Activated T-cell treated with anti-CD3 and anti-CD28 coated beads, Interleukin-2, amount 50 U/mL, for 48 hours (primary cell): Measurements from ENCODE around the gene KLHL33.
A peak's percentile ranks its signal among the peaks of the same experiment; 100 is the strongest.
"Not testable (repeated sequence)": the region's sequence is repeated elsewhere in the genome, so short reads cannot be mapped to it uniquely, and the experiment has no call there.

Source experiments
- DNase-seq, 2 experiments: peaks; one replicate each; pipeline ENCODE4 v3.0.0-alpha.2; 2020

The KLHL33 gene

GRCh38 chr14:20446889-20447288, 10.9 kb upstream of the KLHL33 start:
- DNase-seq, result no peak

GRCh38 chr14:20443650-20444049, 7.7 kb upstream of the KLHL33 start:
- not testable (repeated sequence) for DNase-seq

GRCh38 chr14:20441461-20441860, 5.5 kb upstream of the KLHL33 start:
- no peak for DNase-seq

GRCh38 chr14:20440882-20441281, 4.9 kb upstream of the KLHL33 start:
- peak; percentile 28 to 48 for DNase-seq

GRCh38 chr14:20440465-20440864, 4.5 kb upstream of the KLHL33 start:
- peak in 1 of 2 experiments; percentile 26 for DNase-seq

- DNase-seq, result no peak
Measured at GRCh38 chr14:20438664-20439063, 2.7 kb upstream of the KLHL33 start.

- no peak for DNase-seq
Measured at GRCh38 chr14:20436363-20436755, 393 bp upstream of the KLHL33 start.

- DNase-seq, result no peak
Measured at GRCh38 chr14:20434701-20435581, 1.0 kb downstream of the KLHL33 start.

- peak in 1 of 2 experiments; percentile 29 for DNase-seq
Measured at GRCh38 chr14:20429801-20430669, 5.9 kb downstream of the KLHL33 start.

- peak; percentile 25 for DNase-seq
Measured at GRCh38 chr14:20428802-20429201, 7.2 kb downstream of the KLHL33 start.

GRCh38 chr14:20428010-20428365, 8.0 kb downstream of the KLHL33 start:
- peak; percentile 35 for DNase-seq

- DNase-seq, result no peak
Measured at GRCh38 chr14:20427231-20428009, 8.5 kb downstream of the KLHL33 start.

- DNase-seq, result no peak
Measured at GRCh38 chr14:20424851-20425250, 11.1 kb downstream of the KLHL33 start.

- no peak for DNase-seq
Measured at GRCh38 chr14:20422886-20423285, 13.1 kb downstream of the KLHL33 start.

GRCh38 chr14:20421267-20421666, 14.7 kb downstream of the KLHL33 start:
- no peak for DNase-seq

GRCh38 chr14:20419419-20419818, 16.5 kb downstream of the KLHL33 start:
- no peak for DNase-seq

- DNase-seq, result no peak
Measured at GRCh38 chr14:20418501-20418909, 17.5 kb downstream of the KLHL33 start.

- DNase-seq, result no peak
Measured at GRCh38 chr14:20417250-20418186, 18.4 kb downstream of the KLHL33 start.

GRCh38 chr14:20416223-20416622, 19.7 kb downstream of the KLHL33 start:
- DNase-seq, result no peak

- DNase-seq, result peak in 1 of 2 experiments; percentile 31
Measured at GRCh38 chr14:20415782-20416206, 20.2 kb downstream of the KLHL33 start.

GRCh38 chr14:20413744-20414082, 22.3 kb downstream of the KLHL33 start:
- peak in 1 of 2 experiments; percentile 35 for DNase-seq
